HUES48 (cell line): ENCODE data around the gene PGGT1B.

ENCODE experiments used
- H3K27ac ChIP-seq: one replicate; pipeline ENCODE4 v1.7.0; 2013; ENCODE audit warnings: low read depth, low read length, inconsistent platforms
- H3K27me3 ChIP-seq: 2 replicates; pipeline ENCODE4 v1.6.1; 2013; ENCODE audit warnings: mild to moderate bottlenecking, low read length; ENCODE audit not compliant: control insufficient read depth, insufficient read depth
- H3K36me3 ChIP-seq: 2 replicates; pipeline ENCODE4 v1.6.1; 2013; ENCODE audit warnings: low read length; ENCODE audit not compliant: control insufficient read depth, insufficient read depth
- H3K4me1 ChIP-seq: 2 replicates; pipeline ENCODE4 v1.6.1; 2013; ENCODE audit warnings: mild to moderate bottlenecking, low read length; ENCODE audit not compliant: control insufficient read depth, insufficient read depth
- H3K4me3 ChIP-seq: 2 replicates; pipeline ENCODE4 v1.5.1; 2013; ENCODE audit warnings: mild to moderate bottlenecking, low read depth, low read length
- H3K9ac ChIP-seq: 2 replicates; pipeline ENCODE4 v1.6.1; 2013; ENCODE audit warnings: mild to moderate bottlenecking, low read depth, low read length, moderate library complexity
- H3K9me3 ChIP-seq: 2 replicates; pipeline ENCODE4 v1.6.1; 2013; ENCODE audit warnings: low read length; ENCODE audit not compliant: control insufficient read depth, insufficient read depth

The PGGT1B gene

DNA sequence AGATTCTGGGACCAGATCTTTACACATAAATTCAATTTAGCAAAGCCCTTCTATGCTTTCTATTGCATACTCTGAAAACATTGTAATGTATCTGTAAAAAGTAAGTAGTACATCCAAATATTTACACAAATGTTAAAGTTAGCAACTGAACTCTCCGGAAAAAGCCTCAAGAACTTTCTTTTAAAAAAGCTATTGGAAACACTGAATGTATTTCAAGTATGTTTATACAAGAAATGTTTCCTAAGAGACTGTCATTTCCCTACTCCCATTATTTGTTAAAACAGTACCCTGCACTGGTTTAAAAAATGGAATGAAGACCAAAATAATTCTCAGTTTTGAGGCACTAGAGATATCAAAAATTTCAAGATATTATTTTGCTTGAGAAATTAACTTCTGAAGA, 48.1 kb downstream of the PGGT1B start:
- Histone ChIP-seq H3K27ac (no peak overlapping the region), H3K9me3 (no peaks in the 10 kb centered on the region), H3K4me1 (no peaks in the 10 kb centered on the region), H3K36me3 (peaks cover 16% of the 10 kb centered on the region), H3K27me3 (no peaks in the 10 kb centered on the region), H3K4me3 (no peak overlapping the region), H3K9ac (no peak overlapping the region)

GRCh38 chr5:115209279-115209678, 53.4 kb downstream of the PGGT1B start:
- Histone ChIP-seq H3K9ac (no peak overlapping the region), H3K4me1 (no peaks in the 10 kb centered on the region), H3K27ac (no peak overlapping the region), H3K36me3 (peaks cover 11% of the 10 kb centered on the region), H3K4me3 (no peak overlapping the region), H3K27me3 (no peaks in the 10 kb centered on the region), H3K9me3 (no peaks in the 10 kb centered on the region)

GRCh38 chr5:115202952-115203351, 59.7 kb downstream of the PGGT1B start:
- Histone ChIP-seq H3K9ac (no peak overlapping the region), H3K4me3 (no peak overlapping the region), H3K36me3 (no peaks in the 10 kb centered on the region), H3K4me1 (no peaks in the 10 kb centered on the region), H3K9me3 (no peaks in the 10 kb centered on the region), H3K27ac (no peak overlapping the region), H3K27me3 (no peaks in the 10 kb centered on the region)

GRCh38 chr5:115196161-115196560, 66.5 kb downstream of the PGGT1B start:
- H3K27me3 ChIP-seq, result no peaks in the 10 kb centered on the region
- no peaks in the 10 kb centered on the region for H3K9me3 ChIP-seq
- no peak overlapping the region for H3K27ac ChIP-seq
- no peaks in the 10 kb centered on the region for H3K36me3 ChIP-seq
- no peak overlapping the region for H3K9ac ChIP-seq
- no peak overlapping the region for H3K4me3 ChIP-seq
- H3K4me1 ChIP-seq, result no peaks in the 10 kb centered on the region

DNA sequence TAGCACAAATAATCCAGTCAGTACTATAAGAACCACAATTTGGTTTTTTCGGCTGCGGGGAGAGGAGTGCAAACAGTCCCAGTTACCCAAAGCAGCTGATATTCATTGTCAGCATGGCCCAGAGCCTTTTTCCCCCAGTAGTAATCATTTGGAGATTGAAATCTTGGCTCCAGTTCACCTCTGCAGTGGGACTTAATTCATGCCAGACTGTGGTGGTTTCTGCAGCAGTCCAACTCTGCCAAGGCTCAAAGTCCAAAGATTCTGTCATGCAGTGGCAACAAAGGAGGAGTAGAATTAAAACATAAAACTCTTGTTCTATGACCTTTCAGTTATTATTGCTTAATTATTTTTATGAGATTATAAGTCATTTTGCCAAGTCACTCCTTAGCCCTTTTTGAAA, 68.0 kb downstream of the PGGT1B start:
- H3K9ac ChIP-seq, result no peak overlapping the region
- peaks cover 14% of the 10 kb centered on the region for H3K4me1 ChIP-seq
- H3K36me3 ChIP-seq, result no peaks in the 10 kb centered on the region
- H3K9me3 ChIP-seq, result no peaks in the 10 kb centered on the region
- H3K27ac ChIP-seq, result no peak overlapping the region
- no peaks in the 10 kb centered on the region for H3K27me3 ChIP-seq
- no peak overlapping the region for H3K4me3 ChIP-seq

DNA sequence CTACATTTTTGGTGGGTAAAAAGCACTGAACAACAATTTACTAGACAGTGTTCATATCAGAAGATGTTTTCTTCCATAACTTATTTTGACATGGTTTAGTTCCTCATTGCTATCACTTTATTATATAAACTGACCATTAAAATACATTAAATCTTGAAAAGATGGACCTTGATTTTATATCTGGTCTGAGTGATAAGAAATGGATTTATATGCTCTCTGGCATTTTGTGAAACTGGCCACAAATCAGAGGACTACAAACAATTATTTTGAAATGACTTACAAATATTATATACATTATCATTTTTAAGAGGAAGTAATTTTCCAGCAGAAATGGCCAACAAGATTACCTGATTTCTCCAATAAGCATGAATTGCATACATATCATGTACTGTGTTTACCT, 69.4 kb downstream of the PGGT1B start:
- H3K4me3 ChIP-seq, result no peak overlapping the region
- H3K36me3 ChIP-seq, result no peaks in the 10 kb centered on the region
- peaks cover 16% of the 10 kb centered on the region for H3K4me1 ChIP-seq
- no peak overlapping the region for H3K27ac ChIP-seq
- H3K27me3 ChIP-seq, result no peaks in the 10 kb centered on the region
- H3K9me3 ChIP-seq, result no peaks in the 10 kb centered on the region
- H3K9ac ChIP-seq, result no peak overlapping the region

GRCh38 chr5:115192098-115192497, 70.6 kb downstream of the PGGT1B start:
- no peak overlapping the region for H3K9ac ChIP-seq
- no peaks in the 10 kb centered on the region for H3K9me3 ChIP-seq
- no peak overlapping the region for H3K4me3 ChIP-seq
- no peak overlapping the region for H3K27ac ChIP-seq
- peaks cover 16% of the 10 kb centered on the region for H3K4me1 ChIP-seq
- no peaks in the 10 kb centered on the region for H3K36me3 ChIP-seq
- no peaks in the 10 kb centered on the region for H3K27me3 ChIP-seq

DNA sequence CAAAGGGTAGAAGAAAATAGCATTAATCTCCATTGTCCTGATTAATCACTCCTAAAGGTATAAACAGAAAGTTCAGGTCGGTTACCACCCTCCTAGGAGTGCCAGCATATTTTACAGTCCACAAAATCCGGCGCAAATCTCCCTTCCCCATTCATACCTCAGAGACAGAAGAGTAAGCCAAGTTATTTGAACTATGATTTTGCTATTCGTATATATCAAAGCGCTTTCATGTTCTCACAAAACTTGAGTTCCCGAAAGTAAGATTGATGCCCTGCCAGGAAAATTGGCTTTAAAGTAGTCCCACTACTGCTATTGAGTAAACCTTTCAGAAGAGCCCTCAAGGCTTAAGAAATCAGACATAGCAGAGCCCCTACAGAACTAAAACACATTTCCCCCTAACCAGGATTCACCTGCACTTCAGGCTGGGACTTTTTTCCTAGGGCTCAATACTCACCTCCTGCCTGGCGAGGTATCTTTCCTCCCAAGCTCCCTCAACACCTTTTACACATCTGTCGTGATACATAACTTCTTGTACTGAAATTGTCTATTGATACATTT, 71.1 kb downstream of the PGGT1B start:
- peaks cover 16% of the 10 kb centered on the region for H3K4me1 ChIP-seq
- no peaks in the 10 kb centered on the region for H3K27me3 ChIP-seq
- H3K9me3 ChIP-seq, result no peaks in the 10 kb centered on the region
- H3K9ac ChIP-seq, result no peak overlapping the region
- no peaks in the 10 kb centered on the region for H3K36me3 ChIP-seq
- no peak overlapping the region for H3K4me3 ChIP-seq
- no peak overlapping the region for H3K27ac ChIP-seq

DNA sequence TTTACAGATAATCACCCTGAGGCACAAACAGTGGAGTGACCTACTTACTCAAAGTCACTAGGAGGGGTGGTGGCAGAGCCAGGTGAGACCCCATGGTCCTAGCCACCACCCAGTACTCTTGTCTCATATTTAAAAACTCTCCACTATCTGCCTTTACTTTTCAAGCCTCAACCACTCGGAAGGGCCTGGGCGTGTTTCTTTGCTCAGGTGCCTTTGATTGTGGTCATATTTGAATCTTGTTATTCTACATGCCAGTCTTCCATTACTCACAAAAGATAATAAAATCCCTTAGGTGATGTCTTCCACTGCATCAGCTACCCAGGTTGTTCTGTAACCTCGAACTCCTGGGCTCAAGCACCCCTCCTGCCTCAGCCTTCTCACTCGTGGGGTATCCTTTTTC, 72.3 kb downstream of the PGGT1B start:
- Histone ChIP-seq H3K27ac (no peak overlapping the region), H3K9ac (no peak overlapping the region), H3K4me1 (peaks cover 16% of the 10 kb centered on the region), H3K4me3 (no peak overlapping the region), H3K9me3 (no peaks in the 10 kb centered on the region), H3K27me3 (no peaks in the 10 kb centered on the region), H3K36me3 (no peaks in the 10 kb centered on the region)

- Histone ChIP-seq H3K4me3 (no peak overlapping the region), H3K4me1 (peaks cover 16% of the 10 kb centered on the region), H3K9ac (no peak overlapping the region), H3K27ac (no peak overlapping the region), H3K36me3 (no peaks in the 10 kb centered on the region), H3K9me3 (no peaks in the 10 kb centered on the region), H3K27me3 (no peaks in the 10 kb centered on the region)
Observed at GRCh38 chr5:115189866-115190265, 72.8 kb downstream of the PGGT1B start.

- Histone ChIP-seq H3K27ac (no peak overlapping the region), H3K27me3 (peaks cover 19% of the 10 kb centered on the region), H3K9ac (no peak overlapping the region), H3K9me3 (no peaks in the 10 kb centered on the region), H3K4me3 (no peak overlapping the region), H3K36me3 (no peaks in the 10 kb centered on the region), H3K4me1 (peaks cover 16% of the 10 kb centered on the region)
Observed at GRCh38 chr5:115186794-115187193, 75.9 kb downstream of the PGGT1B start.

DNA sequence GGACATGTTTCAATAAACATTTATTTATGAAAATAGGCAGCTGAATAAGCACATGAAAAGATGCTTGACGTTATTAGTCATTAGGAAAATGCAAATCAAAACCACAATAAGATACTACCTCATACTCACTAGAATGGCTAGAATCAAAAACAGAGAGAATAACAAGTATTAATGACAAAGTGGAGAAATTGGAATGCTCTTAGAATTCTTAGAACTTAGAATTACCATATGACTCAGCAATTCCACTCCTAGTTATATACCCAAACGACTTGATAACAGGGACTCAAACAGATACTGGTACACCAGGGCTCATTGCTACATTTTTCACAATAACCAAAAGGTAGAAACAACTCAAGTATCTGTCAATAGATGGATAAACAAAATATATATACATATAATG, 77.9 kb downstream of the PGGT1B start:
- Histone ChIP-seq H3K4me1 (peaks cover 3% of the 10 kb centered on the region), H3K9ac (no peak overlapping the region), H3K27ac (no peak overlapping the region), H3K36me3 (no peaks in the 10 kb centered on the region), H3K4me3 (no peak overlapping the region), H3K27me3 (peaks cover 39% of the 10 kb centered on the region), H3K9me3 (no peaks in the 10 kb centered on the region)
